Measurements from ENCODE around the gene AGL.

DNA sequence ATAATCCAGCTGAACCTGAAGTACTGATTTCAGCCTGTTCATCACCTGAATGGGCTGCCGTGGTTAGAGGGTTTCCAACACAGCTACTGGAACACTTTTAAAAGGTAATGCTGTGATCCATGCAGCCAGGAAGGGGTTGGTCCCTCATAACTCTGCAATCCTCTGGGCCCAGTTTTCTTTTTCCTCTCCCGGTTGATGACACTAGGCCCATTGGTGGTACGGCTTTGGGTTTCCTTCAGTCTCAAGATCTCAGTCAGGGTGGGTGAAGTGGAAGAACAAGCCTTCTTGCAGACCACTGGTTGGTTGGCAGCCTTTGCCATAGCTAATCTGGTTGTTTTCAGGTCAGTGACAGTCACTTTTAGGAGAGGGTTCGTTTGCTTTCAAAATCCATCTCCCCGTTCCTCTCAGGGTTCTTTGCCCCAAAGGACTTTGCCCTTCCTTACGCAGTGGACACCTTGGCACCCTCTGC lies 119.1 kb downstream of the AGL start:
- TF ChIP-seq EZH2phosphoT487 (IDR thresholded peaks at IDR 0.05; ENCODE audit: low read depth, severe bottlenecking, unreplicated experiment) (no peak), EZH2 (IDR thresholded peaks at IDR 0.05; ENCODE audit: borderline replicate concordance) (no peak)
